Measurements from ENCODE around the gene GPR18.

GPR18 gene

GRCh38 chr13:99258210-99258860 is at the start of gene GPR18:
Gene GPR18 (minus strand): TSS chr13:99258379. CDS start chr13:99255872, 2,507 bp downstream.
- no peak for DNase-seq (ENCODE audit: low read depth in 1 of 2, low spot score in 1 of 2)

- DNase-seq (ENCODE audit: low read depth in 1 of 2, low spot score in 1 of 2), result peak in 1 of 2 donors; percentile 77
These were observed 49.6 kb upstream of the GPR18 start for GRCh38 chr13:99307648-99308339.

GRCh38 chr13:99307247-99307646 is 49.1 kb upstream of the GPR18 start, which contains the start of gene GPR183:
Gene GPR183 (minus strand): TSS chr13:99307399. CDS start chr13:99296145, 11,254 bp downstream.
- no peak for DNase-seq (ENCODE audit: low read depth in 1 of 2, low spot score in 1 of 2)

- DNase-seq (ENCODE audit: low read depth in 1 of 2, low spot score in 1 of 2), result no peak
These were observed 47.4 kb upstream of the GPR18 start for GRCh38 chr13:99305566-99305965.

GRCh38 chr13:99305158-99305557 is 47.0 kb upstream of the GPR18 start:
- no peak for DNase-seq (ENCODE audit: low read depth in 1 of 2, low spot score in 1 of 2)

GRCh38 chr13:99304541-99304940 is 46.4 kb upstream of the GPR18 start:
- DNase-seq (ENCODE audit: low read depth in 1 of 2, low spot score in 1 of 2), result no peak

GRCh38 chr13:99303863-99304521 is 45.8 kb upstream of the GPR18 start:
- DNase-seq (ENCODE audit: low read depth in 1 of 2, low spot score in 1 of 2), result peak in 1 of 2 donors; percentile 54

GRCh38 chr13:99302637-99303505 is 44.7 kb upstream of the GPR18 start:
- no peak for DNase-seq (ENCODE audit: low read depth in 1 of 2, low spot score in 1 of 2)

GRCh38 chr13:99301913-99302636 is 43.9 kb upstream of the GPR18 start:
- no peak for DNase-seq (ENCODE audit: low read depth in 1 of 2, low spot score in 1 of 2)

- DNase-seq (ENCODE audit: low read depth in 1 of 2, low spot score in 1 of 2), result no peak
These were observed 43.1 kb upstream of the GPR18 start for GRCh38 chr13:99301056-99301838.

- no peak for DNase-seq (ENCODE audit: low read depth in 1 of 2, low spot score in 1 of 2)
These were observed 41.8 kb upstream of the GPR18 start for GRCh38 chr13:99299920-99300341.

- no peak for DNase-seq (ENCODE audit: low read depth in 1 of 2, low spot score in 1 of 2)
These were observed 41.2 kb upstream of the GPR18 start for GRCh38 chr13:99299256-99299919.

- no peak for DNase-seq (ENCODE audit: low read depth in 1 of 2, low spot score in 1 of 2)
These were observed 39.9 kb upstream of the GPR18 start for GRCh38 chr13:99298056-99298455.

GRCh38 chr13:99297331-99297730 is 39.2 kb upstream of the GPR18 start:
- no peak for DNase-seq (ENCODE audit: low read depth in 1 of 2, low spot score in 1 of 2)

GRCh38 chr13:99296398-99296797 is 38.2 kb upstream of the GPR18 start:
- DNase-seq (ENCODE audit: low read depth in 1 of 2, low spot score in 1 of 2), result no peak

- DNase-seq (ENCODE audit: low read depth in 1 of 2, low spot score in 1 of 2), result no peak
These were observed 37.5 kb upstream of the GPR18 start for GRCh38 chr13:99295488-99296252.

- no peak for DNase-seq (ENCODE audit: low read depth in 1 of 2, low spot score in 1 of 2)
These were observed 36.8 kb upstream of the GPR18 start for GRCh38 chr13:99294958-99295357.

- DNase-seq (ENCODE audit: low read depth in 1 of 2, low spot score in 1 of 2), result no peak
These were observed 36.0 kb upstream of the GPR18 start for GRCh38 chr13:99294198-99294597.
